H1 (cell line): Measurements from ENCODE around the gene TDRD1. TPM values are rescaled to one million over a fixed set of nuclear protein-coding genes. Genes with fewer than 3 reads are reported as not detected.

Source experiments
- BRCA1 ChIP-seq: IDR thresholded peaks from 2 replicates; pipeline ENCODE4 v1.6.1; 2012; ENCODE audit warnings: low read depth, low read length, improper control_type of control experiment
- CHD2 ChIP-seq: IDR thresholded peaks from 2 replicates; pipeline ENCODE4 v1.6.1; 2012; ENCODE audit warnings: low read length, improper control_type of control experiment
- GTF2F1 ChIP-seq: IDR thresholded peaks from 2 replicates; pipeline ENCODE4 v1.6.1; 2012; ENCODE audit warnings: low read depth, low read length, improper control_type of control experiment, borderline replicate concordance
- KDM1A ChIP-seq: fragments of 200-600, 300-600 bp; sonication (generic); IDR thresholded peaks from 2 replicates; pipeline ENCODE4 v1.7.1; 2016; ENCODE audit warnings: mild to moderate bottlenecking, low read length, borderline replicate concordance
- KDM5A ChIP-seq: fragments of 200-600 bp; IDR thresholded peaks from 2 replicates; pipeline ENCODE4 v1.7.1; 2012; ENCODE audit warnings: mild to moderate bottlenecking, low read length, inconsistent platforms, mixed read lengths
- MAX ChIP-seq: IDR thresholded peaks from 2 replicates; pipeline ENCODE4 v1.6.1; 2012; ENCODE audit warnings: inconsistent platforms
- POU5F1 ChIP-seq: IDR thresholded peaks from 2 replicates; pipeline ENCODE4 v1.6.1; 2011; ENCODE audit warnings: low read depth, mild to moderate bottlenecking, low read length, moderate library complexity
- SIX5 ChIP-seq: IDR thresholded peaks from 2 replicates; pipeline ENCODE4 v1.6.1; 2011; ENCODE audit warnings: mild to moderate bottlenecking, low read depth, low read length
- TAF7 ChIP-seq: optimal IDR thresholded peaks from 2 replicates; pipeline ENCODE3; 2011; ENCODE audit warnings: low read depth, mild to moderate bottlenecking, inconsistent platforms, low read length, moderate library complexity, borderline replicate concordance
- polyA plus RNA-seq, 7 experiments: library from polyadenylated mRNA; depleted of rRNA in 3 of 7; stranded (reverse) in 5 of 7; unstranded in 2 of 7; fragments of >200 nt in 5 of 7; fragments of 200-250 nt in 2 of 7; gene quantifications; 1 replicate in 5 of 7; 2 replicates in 1 of 7; 4 replicates in 1 of 7; pipeline versions ENCODE4 v1.2.1 to v1.2.3, GENCODE V29; 2011 to 2013; ENCODE audit warnings: missing spikeins in 2 of 7, mixed read lengths in 2 of 7
- total RNA-seq: library from RNA; stranded (reverse); fragmentation: NEBNext Ultra II Directional; extraction: Animal tissue kit (Norgen Biotek cat#: 25700); gene quantifications from 2 replicates; pipeline ENCODE4 v1.2.1, GENCODE V29; 2021
- TF ChIP-seq, protein P1 (sequence below): fragments of 300-600 bp; sonication (generic); IDR thresholded peaks from 2 replicates; pipeline ENCODE4 v1.7.1; 2012; ENCODE audit warnings: low read length, moderate library complexity, mild to moderate bottlenecking, inconsistent platforms; ENCODE audit not compliant: insufficient replicate concordance

The TDRD1 gene
- total and polyA plus RNA-seq, 2 of the 8 experiments (the other 6 are each of a cell fraction or from before 2014, with no cell fraction given), result 0.02 to 0.71 TPM

DNA sequence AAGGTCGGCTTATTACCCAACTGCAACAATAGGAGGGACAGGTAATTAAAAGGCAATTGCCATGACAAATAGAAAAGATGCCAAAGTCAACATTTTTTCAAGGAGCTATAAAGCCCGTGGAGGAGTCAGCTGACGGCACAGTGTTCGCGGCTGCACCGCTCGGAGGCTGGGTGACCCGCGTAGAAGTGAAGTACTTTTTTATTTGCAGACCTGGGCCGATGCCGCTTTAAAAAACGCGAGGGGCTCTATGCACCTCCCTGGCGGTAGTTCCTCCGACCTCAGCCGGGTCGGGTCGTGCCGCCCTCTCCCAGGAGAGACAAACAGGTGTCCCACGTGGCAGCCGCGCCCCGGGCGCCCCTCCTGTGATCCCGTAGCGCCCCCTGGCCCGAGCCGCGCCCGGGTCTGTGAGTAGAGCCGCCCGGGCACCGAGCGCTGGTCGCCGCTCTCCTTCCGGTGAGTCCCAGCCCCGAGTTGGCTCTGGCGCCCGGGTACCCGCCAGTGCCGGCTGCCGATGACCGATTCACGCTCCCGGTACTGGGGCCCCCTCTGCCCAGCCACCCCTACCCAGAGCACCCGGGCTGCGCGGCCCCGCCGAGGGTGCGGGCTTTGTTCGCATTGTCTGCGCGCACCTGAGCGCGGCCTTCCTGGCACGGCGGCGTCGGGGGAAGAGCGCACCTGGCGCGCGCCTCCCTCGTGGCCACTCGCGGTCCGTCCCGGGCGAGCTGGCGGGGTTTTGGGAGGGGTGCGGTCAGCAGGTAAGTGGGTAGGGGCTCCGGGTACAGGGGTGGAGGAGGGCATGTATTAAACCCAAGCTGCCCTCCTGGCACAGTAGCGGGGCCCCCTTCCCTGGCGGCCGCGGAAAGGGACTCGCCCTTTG is 60.2 kb downstream of the TDRD1 start, which contains the start of gene VWA2 (continued):
- TF ChIP-seq, protein P1, sequence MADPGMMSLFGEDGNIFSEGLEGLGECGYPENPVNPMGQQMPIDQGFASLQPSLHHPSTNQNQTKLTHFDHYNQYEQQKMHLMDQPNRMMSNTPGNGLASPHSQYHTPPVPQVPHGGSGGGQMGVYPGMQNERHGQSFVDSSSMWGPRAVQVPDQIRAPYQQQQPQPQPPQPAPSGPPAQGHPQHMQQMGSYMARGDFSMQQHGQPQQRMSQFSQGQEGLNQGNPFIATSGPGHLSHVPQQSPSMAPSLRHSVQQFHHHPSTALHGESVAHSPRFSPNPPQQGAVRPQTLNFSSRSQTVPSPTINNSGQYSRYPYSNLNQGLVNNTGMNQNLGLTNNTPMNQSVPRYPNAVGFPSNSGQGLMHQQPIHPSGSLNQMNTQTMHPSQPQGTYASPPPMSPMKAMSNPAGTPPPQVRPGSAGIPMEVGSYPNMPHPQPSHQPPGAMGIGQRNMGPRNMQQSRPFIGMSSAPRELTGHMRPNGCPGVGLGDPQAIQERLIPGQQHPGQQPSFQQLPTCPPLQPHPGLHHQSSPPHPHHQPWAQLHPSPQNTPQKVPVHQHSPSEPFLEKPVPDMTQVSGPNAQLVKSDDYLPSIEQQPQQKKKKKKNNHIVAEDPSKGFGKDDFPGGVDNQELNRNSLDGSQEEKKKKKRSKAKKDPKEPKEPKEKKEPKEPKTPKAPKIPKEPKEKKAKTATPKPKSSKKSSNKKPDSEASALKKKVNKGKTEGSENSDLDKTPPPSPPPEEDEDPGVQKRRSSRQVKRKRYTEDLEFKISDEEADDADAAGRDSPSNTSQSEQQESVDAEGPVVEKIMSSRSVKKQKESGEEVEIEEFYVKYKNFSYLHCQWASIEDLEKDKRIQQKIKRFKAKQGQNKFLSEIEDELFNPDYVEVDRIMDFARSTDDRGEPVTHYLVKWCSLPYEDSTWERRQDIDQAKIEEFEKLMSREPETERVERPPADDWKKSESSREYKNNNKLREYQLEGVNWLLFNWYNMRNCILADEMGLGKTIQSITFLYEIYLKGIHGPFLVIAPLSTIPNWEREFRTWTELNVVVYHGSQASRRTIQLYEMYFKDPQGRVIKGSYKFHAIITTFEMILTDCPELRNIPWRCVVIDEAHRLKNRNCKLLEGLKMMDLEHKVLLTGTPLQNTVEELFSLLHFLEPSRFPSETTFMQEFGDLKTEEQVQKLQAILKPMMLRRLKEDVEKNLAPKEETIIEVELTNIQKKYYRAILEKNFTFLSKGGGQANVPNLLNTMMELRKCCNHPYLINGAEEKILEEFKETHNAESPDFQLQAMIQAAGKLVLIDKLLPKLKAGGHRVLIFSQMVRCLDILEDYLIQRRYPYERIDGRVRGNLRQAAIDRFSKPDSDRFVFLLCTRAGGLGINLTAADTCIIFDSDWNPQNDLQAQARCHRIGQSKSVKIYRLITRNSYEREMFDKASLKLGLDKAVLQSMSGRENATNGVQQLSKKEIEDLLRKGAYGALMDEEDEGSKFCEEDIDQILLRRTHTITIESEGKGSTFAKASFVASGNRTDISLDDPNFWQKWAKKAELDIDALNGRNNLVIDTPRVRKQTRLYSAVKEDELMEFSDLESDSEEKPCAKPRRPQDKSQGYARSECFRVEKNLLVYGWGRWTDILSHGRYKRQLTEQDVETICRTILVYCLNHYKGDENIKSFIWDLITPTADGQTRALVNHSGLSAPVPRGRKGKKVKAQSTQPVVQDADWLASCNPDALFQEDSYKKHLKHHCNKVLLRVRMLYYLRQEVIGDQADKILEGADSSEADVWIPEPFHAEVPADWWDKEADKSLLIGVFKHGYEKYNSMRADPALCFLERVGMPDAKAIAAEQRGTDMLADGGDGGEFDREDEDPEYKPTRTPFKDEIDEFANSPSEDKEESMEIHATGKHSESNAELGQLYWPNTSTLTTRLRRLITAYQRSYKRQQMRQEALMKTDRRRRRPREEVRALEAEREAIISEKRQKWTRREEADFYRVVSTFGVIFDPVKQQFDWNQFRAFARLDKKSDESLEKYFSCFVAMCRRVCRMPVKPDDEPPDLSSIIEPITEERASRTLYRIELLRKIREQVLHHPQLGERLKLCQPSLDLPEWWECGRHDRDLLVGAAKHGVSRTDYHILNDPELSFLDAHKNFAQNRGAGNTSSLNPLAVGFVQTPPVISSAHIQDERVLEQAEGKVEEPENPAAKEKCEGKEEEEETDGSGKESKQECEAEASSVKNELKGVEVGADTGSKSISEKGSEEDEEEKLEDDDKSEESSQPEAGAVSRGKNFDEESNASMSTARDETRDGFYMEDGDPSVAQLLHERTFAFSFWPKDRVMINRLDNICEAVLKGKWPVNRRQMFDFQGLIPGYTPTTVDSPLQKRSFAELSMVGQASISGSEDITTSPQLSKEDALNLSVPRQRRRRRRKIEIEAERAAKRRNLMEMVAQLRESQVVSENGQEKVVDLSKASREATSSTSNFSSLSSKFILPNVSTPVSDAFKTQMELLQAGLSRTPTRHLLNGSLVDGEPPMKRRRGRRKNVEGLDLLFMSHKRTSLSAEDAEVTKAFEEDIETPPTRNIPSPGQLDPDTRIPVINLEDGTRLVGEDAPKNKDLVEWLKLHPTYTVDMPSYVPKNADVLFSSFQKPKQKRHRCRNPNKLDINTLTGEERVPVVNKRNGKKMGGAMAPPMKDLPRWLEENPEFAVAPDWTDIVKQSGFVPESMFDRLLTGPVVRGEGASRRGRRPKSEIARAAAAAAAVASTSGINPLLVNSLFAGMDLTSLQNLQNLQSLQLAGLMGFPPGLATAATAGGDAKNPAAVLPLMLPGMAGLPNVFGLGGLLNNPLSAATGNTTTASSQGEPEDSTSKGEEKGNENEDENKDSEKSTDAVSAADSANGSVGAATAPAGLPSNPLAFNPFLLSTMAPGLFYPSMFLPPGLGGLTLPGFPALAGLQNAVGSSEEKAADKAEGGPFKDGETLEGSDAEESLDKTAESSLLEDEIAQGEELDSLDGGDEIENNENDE, result no peak
- TF ChIP-seq KDM5A, result no peak
- no peak for TF ChIP-seq TAF7
- TF ChIP-seq MAX, result peak; percentile 72
- no peak for TF ChIP-seq POU5F1
- TF ChIP-seq BRCA1, result no peak
- no peak for TF ChIP-seq SIX5
- no peak for TF ChIP-seq GTF2F1
- no peak for TF ChIP-seq CHD2
- TF ChIP-seq KDM1A, result no peak
